GM19438 (cell line): ENCODE results near the gene NPHS2.

ENCODE experiments used
- ATAC-seq: cut with Tn5 transposase; IDR thresholded peaks from one replicate; pipeline ENCODE4 v1.9.1; 2021; ENCODE audit warnings: low read depth; ENCODE audit not compliant: unreplicated experiment

Gene NPHS2

DNA sequence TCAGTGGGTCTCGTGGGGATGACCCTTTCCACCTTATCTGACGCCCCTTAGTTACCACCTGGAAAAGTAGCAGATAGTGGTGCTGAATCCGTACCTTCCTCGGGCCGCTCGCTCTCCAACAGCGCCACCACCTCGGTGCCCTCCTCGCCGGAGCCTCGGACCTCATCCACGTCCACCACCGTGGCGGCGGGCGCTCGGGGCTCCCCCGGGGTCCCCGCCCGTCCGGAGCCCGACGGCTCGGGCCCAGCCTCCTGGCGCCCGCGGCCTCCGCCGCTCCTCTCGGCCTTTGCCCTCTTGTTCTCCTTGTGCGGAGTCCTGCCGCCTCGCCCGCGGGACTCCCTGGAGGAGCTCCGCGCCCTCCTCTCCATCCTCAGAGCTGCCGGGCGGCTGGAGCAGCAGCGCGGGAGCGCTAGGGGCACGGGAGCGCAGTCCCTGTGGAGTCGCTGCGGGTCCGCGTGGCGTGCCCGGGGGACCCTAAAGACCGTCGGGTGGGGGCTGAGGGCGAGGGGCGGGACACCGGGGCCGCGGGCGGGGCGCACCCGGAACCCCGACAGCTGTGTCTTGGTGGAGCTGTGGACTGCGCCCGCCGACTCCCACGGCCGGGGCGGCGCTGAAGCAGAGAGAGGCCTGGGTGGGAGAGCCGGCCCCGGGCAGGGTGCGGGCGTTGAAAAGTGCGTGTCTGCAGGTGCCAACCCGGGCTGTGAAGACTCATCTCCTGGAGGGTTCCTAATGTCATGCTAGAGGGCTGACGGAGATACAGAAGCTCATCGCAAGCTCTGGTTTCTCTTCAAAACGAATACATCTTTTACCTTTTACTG, at the start of gene NPHS2:
Gene NPHS2, minus strand, starts transcription at position 452 of the 818 bp plus-strand sequence. Its CDS starts 84 bp downstream, at position 368.
- ATAC-seq, result no peak

DNA sequence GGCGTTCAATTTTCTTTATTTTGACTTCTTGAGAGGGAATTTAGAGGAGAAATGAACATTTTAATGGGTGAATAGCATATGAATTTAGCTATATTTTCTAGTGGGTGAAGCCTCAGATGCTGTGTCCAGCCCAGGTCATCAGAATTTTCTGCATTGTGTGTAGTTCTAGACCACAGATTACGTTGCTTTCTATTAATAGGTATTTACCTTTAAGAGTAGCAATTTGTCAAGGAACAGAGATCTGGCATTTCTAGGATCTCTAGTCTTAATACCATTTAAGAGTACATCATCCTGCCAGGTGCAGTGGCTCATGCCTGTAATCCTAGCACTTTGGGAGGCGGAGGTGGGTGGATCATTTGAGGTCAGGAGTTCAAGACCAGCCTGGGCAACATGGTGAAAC, 36.6 kb upstream of the NPHS2 start:
- ATAC-seq, result no peak

DNA sequence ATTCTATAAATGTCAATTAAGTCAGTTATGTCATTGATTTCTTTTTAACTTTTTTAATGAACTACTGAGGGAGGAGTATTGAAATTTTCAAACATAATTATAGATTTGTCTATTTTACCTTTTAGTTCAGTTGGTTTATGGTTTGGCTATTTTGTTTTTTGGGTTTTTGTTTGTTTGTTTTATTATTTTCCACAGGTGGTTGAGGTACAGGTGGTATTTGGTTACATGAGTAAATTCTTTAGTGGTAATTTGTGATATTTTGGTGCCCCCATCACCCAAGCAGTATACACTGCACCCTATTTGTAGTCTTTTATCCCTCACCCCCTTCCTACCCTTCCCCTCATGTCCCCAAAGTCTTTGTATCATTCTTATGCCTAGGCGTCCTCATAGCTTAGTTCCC, 25.3 kb upstream of the NPHS2 start:
- no peak for ATAC-seq

DNA sequence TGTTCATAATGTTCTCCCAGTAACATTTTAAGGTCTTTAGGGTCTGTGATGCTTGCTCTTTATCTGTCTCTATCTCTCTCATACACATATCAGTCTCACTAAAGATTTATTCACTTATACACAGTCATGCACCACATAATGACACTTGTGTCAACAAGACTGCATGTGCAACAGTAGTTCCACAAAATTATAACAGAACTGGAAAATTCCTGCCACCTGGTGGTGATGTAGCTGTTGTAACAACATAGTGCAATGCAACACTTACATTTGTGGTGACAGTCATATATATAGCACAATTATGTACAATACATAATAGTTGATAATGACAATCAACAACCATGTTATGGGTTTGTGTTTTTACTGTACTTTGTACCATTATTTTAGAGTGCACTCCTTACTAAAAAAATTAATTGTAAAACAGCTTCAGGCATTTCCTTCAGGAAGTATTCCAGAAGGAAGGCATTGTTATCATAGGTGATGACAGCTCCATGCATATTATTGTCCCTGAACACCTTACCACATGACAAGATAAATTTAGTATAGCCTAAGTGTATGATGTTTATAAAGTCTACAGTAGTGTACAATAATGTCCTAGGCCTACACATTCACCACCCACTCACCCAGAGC, 24.0 kb upstream of the NPHS2 start:
- ATAC-seq, result no peak

DNA sequence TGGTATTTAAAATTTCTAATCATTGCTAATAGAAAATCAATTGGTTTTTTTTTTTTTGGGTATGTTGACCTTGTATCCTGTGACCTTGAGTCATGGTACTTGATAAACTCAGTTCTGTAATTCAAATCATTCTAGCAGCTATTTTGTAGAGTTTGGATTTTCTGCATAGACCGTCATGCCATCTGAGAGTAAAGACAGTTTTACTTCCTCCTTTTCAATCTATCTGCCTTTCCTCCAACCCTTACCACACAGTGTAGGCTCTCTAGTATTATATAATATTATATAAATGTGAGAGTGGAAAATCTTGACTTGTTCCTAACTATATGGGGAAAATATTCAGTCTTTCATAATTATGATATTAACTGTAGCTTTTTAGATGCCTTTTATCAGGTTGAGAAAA, 22.9 kb upstream of the NPHS2 start:
- ATAC-seq, result no peak

DNA sequence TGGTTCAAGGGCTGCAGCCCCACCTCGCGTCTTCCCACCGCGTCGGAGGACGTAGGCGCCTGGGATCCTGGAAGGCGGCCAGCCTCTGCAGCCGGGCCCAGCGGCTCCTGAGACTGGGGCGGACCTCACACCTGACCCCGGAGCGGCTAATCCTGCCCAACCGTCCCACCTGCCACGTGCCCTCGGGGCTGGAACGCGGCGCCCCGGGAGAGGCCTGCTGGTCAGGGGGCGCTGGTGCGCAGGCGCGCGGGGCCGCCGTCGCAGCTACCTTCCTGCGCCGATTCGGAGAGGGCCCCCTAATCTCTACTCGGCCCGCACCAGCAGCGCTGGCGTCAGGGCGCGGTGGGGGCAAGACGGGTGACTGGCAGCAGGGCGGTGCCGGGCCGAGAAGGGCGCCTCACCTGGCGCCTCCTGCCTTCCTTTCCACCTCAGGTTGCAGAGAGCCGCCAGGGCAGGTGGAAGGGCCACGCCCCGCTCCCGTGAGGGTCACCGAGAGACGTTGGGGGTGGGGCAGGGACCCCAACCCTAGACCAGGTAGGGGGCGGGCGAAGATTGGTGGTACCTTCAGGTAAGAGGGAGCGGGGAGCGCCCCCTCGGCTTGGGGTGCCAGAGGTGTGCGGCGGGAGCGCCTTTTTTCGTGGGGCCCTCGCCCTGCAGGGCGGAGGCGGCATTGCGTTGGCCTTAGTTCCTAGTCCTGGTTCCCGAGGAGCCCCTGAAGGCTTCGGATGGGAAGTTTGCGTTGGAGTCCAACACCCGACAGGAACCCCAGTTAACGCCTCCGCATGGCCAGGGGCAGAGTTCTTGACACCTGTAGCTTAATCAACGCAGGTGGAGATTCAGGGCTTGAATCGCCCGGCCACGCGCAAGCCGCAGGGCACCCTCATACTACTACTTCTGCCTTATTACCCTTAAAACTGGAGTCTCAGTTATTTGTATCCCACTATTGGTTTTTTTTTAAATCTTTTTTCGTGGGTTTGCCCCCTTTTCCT, 16.1 kb upstream of the NPHS2 start, which contains the start of gene TDRD5:
Gene TDRD5, plus strand, starts transcription at position 241 of the 989 bp plus-strand sequence. CDS start 784 bp downstream, outside the sequence.
- ATAC-seq, result no peak

DNA sequence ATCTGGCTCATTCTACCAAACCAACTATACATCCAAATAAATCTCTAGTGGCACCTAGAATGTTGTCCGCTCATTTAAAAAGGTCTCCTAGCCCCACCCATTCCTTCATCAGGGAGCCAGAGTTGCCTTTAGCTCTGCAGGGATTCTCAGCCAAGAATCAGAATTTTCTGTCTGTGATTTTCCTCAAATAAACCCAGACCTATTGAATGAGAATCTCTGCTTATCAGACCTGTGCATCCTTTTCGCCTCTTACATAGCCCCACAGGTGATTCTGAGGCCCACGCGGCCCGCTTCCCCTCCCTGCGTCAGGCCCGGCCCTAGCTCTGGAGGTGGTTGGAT, 15.5 kb upstream of the NPHS2 start:
- no peak for ATAC-seq

DNA sequence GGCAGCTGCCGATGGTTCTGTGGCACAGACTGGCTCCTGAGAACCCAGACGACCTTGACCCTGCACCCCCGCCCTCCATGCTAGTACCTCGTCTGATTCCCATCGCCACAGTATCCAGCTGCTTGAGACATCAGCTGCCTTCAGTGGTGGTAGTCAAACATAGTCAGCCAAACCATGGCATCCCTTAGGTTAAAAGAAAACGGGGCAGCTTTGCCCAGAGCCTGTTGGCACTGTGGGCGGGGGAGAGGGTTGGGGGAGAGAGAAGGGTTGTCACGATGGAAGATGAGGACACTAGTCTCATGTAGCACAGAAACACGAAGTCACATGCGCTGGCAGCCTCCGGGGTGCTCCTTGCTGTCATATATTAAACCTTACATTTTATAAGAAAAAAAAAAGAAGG, 14.9 kb upstream of the NPHS2 start:
- ATAC-seq, result no peak

DNA sequence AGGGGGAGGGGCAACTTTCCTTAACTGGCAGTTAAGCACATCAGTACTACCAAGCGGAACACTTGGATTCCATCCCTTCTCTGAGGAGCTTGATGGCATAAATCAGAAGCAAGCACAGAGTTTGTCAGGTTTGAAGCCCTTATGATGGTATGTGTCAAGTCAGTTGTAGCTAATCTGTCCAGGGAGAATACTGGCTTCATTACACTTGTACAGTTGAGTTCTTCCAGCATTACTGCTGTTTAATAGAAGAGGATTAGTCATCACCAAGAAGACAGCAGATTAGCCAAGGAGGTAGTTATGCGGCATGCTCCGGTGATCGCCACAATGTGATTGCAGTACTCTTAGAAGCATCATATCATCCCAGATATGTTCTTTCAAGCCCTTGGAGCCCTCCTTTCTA, 13.8 kb upstream of the NPHS2 start:
- no peak for ATAC-seq

DNA sequence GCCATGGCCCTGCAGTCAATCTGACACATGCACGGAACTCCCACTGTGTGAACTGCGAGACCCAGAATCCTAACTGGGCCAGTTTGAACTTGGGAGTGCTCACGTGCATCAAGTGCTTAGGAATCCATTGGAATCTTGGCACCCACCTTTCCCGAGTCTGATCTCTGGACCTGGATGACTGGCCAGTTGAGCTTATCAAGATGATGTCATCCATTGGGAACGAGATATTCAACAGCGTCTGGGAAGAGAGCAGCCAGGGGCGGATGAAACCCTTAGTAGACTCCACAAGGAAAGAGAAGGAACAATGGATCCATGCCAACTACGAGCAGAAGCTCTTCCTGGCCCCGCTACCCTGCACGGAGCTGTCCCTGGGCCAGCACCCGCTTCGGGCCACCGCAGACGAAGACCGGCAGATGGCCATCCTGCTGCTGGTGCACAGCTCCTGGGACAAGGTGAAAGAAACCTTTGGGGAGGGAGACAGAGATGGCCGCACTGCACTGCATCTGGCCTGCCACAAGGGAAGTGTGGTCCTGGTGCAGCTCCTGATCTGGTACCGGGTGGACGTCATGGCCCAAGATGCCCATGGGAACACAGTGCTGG, 12.8 kb upstream of the NPHS2 start:
- no peak for ATAC-seq

DNA sequence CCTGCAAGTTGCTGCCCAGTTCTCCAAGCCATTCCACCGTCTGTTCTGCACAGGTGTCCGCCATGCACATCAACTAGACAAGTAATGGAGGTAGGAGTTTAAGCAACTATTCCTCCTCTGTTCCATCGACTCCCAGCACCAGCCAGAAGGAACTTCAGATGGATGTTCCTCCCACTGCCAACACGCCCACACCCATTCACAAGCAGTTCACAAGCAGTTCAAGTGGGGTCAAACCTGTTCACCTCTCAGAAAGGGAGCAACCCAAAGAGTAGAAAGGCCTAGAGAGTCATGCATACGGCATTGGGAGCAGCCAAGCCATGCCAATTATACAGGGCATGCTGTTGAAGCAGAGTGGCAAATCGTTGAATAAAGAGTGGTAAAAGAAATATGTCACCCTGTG, 11.6 kb upstream of the NPHS2 start:
- ATAC-seq, result no peak

DNA sequence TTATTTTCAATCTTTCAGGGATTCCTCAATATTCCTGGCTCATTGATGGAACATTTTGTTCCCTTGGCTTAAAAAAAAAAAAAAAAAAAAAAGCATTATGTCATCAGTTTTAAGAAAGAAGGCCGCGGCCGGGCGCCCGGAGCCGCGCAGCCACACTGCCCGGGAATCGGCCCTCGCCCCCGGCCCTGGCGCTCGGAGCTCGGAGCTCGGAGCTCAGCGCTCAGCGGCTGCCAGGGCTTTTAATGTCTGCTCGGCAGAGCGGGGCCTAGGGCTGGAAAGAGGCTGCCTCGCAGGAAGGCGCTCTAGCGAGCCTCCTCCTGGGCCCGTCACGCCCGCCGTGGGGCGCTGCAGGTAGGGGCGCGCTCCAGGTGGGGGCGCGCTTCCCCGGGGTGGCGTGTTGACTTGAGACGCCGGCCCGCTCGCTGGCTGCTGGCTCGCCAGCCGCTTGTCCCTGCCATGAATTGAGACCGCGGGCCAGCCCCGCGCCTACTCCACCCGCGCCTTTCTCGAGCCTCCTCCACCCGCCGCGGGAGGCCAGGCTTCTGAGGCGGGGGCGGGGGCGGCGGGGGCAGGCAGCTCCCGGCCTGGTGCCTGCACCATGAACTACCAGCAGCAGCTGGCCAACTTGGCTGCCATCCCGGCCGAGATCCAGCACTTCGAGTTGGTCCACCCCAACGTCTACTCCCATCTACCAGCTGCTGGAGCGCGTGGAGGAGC, 10.5 kb upstream of the NPHS2 start:
- no peak for ATAC-seq

DNA sequence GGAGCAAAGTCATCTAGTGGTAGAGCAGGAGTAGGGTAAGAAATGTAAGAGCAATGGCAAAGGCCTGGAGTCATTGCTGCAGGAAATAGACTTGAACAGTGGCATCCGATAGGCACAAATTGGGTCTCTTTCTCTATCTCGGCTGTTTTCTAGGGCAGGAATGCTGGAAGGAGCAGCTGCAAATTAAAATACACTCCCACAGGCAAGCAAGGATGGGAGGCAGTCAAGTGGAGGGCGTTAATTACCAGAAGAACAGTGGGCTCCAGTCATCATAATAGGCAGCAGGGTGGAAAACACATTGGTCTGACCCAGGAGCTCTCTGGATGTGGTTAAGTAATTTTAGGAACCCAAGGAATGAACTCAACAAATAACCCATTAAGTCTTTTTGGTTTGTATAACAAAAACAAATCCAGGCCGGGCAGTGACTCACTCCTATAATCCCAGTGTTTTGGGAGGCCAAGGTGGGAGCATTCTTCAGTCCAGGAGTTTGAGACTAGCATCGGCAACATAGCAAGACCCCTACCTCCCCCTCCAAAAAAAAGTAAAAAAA, 8.1 kb upstream of the NPHS2 start:
- no peak for ATAC-seq

DNA sequence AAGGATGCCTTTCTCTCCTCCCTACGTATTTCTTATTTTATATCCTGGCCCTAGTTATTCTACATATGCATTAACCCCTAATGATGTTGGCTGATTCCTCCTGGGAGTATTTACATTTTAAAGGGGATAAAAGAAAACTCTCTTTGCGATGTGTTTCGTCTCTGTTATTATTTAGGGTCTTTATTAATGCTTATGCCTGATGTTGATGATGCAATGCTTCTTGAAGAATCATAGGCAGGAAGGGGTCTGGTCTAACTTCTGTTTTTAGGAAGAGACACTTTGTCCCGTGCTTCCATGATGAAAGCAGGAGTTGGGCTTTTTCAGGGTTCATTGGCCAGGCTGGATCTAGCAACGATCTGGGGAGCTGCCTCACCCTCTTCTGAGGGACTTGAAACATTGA, 761 bp upstream of the NPHS2 start:
- ATAC-seq, result no peak

DNA sequence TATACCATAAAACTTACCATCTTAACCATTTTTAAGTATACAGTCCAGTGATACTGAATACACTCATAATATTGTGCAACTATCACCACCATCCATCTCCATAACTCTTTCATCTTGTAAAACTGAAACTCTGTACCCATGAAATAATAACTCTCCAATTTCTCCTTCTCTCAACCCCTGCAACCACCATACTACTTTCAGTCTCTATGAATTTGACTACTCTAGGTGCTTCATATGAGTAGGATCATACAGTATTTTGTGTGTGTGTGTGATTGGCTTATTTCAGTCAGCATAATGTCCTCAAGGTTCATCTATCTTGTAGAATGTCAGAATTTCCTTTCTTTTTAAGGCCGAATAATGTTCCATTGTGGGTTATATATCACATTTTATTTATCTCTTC, 17.7 kb downstream of the NPHS2 start:
- ATAC-seq, result no peak

DNA sequence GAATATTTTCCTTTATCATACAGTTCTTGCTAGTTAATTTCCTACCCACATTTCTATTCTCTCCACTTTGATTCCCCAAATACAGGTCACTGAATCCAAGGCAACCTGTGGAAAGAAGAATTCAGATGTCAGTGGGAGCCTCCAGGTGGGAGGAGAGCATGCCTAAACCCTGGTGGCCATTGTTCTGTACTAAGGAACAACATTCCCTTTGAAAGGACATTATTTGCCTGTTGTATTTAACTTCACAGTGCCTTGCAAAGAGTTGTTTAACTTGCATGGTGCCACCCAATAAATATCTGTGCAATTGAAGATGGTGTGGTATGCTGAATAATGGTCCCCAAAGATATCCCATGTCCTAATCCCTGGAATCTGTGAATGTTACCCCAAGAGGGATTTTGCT, 21.3 kb downstream of the NPHS2 start:
- ATAC-seq, result no peak

DNA sequence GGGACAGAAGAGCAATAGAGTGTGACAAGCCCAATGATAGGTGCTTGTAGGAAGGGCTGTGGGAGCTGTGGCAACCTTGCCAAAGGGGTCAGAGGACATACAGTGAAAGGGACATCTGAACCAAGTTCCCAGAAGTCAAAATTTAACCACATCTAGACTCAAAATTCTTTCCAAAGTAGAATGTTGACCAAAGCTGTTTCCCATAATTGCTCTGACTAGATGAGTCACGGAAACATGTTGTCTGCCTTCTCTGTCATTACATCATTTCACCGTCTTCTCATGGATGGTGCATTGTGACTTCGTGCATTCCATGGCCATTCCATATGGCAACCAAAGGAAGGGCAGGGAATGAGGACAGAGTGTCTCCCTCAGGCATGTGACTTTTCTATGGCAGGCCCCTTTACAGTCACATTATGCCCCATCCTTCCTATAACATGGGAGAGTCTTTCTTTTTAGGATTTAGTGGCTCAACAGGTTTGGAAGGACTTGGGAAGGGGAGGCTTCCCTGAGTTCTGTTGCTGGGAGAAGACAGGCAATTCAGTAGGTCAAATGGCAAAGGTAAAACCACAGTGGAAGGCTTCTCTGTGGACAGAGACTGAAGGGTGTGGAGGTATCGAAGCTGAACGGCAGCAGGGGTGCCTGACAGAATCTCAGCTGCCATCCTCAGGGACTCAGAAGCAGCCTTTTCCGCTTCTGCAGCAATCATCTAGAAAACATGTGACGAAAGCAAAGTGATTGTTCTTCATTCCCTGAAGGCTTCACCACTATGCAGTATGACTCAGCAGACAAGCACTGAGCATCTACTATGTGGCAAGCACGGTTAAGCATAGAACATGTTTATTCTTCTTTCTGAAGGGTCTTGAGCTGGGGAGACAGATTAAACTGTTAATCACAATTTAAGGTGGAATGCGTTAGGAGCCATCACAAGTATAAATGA, 24.7 kb downstream of the NPHS2 start:
- ATAC-seq, result no peak

DNA sequence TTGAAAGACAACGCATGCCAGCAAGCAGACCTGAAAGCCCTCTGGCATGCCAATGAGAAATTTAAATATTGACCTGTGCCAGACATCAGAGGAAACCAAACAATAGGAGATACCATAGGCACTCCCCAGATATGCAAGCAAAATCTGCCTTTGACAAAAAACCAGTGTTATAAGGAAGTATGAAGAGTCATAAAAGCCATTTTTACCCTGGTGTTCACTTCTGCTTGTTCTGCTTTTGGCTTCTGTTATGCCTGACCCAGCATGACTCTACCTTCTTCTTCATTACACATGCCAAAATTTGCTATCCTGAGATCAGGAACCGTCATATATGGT, 26.4 kb downstream of the NPHS2 start:
- ATAC-seq, result no peak
